IMR-90 (cell line): ENCODE measurements around the gene CLDN9.
"Not testable (repeated sequence)": the region's sequence is repeated elsewhere in the genome, so short reads cannot be mapped to it uniquely, and the experiment has no call there.

Experiments
- BHLHE40 ChIP-seq: fragments of 150-350 bp; IDR thresholded peaks from 2 replicates; pipeline ENCODE4 v1.6.1; 2016; ENCODE audit warnings: mild to moderate bottlenecking, low read depth, low read length
- CEBPB ChIP-seq: IDR thresholded peaks from 2 replicates; pipeline ENCODE4 v1.6.1; 2012; ENCODE audit warnings: low read depth, low read length, improper control_type of control experiment
- MAFK ChIP-seq: IDR thresholded peaks from 2 replicates; pipeline ENCODE4 v1.6.1; 2012; ENCODE audit warnings: low read depth, low read length, improper control_type of control experiment
- MAZ ChIP-seq: IDR thresholded peaks from 2 replicates; pipeline ENCODE4 v1.6.1; 2012; ENCODE audit warnings: low read depth, mild to moderate bottlenecking, low read length, improper control_type of control experiment, moderate library complexity, borderline replicate concordance
- MXI1 ChIP-seq: IDR thresholded peaks from 2 replicates; pipeline ENCODE4 v1.6.1; 2012; ENCODE audit warnings: low read depth, mild to moderate bottlenecking, low read length, moderate library complexity, borderline replicate concordance
- POLR2A ChIP-seq: IDR thresholded peaks from 2 replicates; pipeline ENCODE4 v1.6.1; 2012; ENCODE audit warnings: mild to moderate bottlenecking, low read depth, low read length
- RAD21 ChIP-seq: IDR thresholded peaks from 2 replicates; pipeline ENCODE4 v1.6.1; 2012; ENCODE audit warnings: low read length, improper control_type of control experiment
- RCOR1 ChIP-seq: IDR thresholded peaks from 2 replicates; pipeline ENCODE4 v1.6.1; 2012; ENCODE audit warnings: mild to moderate bottlenecking, low read length, improper control_type of control experiment; ENCODE audit not compliant: insufficient replicate concordance
- RFX5 ChIP-seq: IDR thresholded peaks from 2 replicates; pipeline ENCODE4 v1.8.0; 2012; ENCODE audit warnings: low read depth, mild to moderate bottlenecking, low read length, moderate library complexity
- SMC3 ChIP-seq: fragments of 150-350 bp; IDR thresholded peaks from 2 replicates; pipeline ENCODE4 v1.6.1; 2016; ENCODE audit warnings: low read depth, mild to moderate bottlenecking, antibody characterized with exemption, low read length, moderate library complexity
- TF ChIP-seq, protein P1 (sequence below): conservative IDR thresholded peaks from 2 replicates; pipeline ENCODE4 v1.5.1; 2012; ENCODE audit warnings: mild to moderate bottlenecking, low read depth, low read length, improper control_type of control experiment
- TF ChIP-seq, protein P2 (sequence below): fragments of 150-350 bp; IDR thresholded peaks from 2 replicates; pipeline ENCODE4 v1.6.1; 2017; ENCODE audit warnings: mild to moderate bottlenecking, antibody characterized with exemption, low read length, low read depth

DNA sequence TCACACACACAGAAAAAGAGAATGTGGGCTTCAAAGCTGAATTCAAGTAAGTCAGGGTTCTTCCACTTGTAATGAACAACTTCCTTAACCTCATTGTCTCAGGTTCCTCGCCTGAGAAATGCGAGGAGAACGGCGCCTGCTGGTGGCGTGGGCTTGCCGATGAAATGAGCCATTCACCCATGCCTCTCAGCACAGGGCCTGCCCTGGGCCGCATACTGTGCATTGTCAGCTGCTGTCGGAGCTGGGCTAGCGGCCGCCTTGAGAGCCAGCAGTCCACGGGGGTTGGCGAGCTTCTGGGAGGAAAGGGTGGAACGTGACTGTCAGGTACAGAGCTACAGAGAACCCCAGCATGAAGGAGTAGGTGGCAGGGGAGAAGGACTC, 40.6 kb downstream of the CLDN9 start:
- not testable (repeated sequence) for TF ChIP-seq POLR2A, RCOR1, RFX5, MAZ, BHLHE40, MXI1, RAD21, SMC3, CEBPB, MAFK
- TF ChIP-seq, protein P1, sequence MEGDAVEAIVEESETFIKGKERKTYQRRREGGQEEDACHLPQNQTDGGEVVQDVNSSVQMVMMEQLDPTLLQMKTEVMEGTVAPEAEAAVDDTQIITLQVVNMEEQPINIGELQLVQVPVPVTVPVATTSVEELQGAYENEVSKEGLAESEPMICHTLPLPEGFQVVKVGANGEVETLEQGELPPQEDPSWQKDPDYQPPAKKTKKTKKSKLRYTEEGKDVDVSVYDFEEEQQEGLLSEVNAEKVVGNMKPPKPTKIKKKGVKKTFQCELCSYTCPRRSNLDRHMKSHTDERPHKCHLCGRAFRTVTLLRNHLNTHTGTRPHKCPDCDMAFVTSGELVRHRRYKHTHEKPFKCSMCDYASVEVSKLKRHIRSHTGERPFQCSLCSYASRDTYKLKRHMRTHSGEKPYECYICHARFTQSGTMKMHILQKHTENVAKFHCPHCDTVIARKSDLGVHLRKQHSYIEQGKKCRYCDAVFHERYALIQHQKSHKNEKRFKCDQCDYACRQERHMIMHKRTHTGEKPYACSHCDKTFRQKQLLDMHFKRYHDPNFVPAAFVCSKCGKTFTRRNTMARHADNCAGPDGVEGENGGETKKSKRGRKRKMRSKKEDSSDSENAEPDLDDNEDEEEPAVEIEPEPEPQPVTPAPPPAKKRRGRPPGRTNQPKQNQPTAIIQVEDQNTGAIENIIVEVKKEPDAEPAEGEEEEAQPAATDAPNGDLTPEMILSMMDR = not testable (repeated sequence)
- TF ChIP-seq, protein P2, sequence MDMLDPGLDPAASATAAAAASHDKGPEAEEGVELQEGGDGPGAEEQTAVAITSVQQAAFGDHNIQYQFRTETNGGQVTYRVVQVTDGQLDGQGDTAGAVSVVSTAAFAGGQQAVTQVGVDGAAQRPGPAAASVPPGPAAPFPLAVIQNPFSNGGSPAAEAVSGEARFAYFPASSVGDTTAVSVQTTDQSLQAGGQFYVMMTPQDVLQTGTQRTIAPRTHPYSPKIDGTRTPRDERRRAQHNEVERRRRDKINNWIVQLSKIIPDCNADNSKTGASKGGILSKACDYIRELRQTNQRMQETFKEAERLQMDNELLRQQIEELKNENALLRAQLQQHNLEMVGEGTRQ = not testable (repeated sequence)
